ENCODE results near the gene VPS16.

The VPS16 gene

DNA sequence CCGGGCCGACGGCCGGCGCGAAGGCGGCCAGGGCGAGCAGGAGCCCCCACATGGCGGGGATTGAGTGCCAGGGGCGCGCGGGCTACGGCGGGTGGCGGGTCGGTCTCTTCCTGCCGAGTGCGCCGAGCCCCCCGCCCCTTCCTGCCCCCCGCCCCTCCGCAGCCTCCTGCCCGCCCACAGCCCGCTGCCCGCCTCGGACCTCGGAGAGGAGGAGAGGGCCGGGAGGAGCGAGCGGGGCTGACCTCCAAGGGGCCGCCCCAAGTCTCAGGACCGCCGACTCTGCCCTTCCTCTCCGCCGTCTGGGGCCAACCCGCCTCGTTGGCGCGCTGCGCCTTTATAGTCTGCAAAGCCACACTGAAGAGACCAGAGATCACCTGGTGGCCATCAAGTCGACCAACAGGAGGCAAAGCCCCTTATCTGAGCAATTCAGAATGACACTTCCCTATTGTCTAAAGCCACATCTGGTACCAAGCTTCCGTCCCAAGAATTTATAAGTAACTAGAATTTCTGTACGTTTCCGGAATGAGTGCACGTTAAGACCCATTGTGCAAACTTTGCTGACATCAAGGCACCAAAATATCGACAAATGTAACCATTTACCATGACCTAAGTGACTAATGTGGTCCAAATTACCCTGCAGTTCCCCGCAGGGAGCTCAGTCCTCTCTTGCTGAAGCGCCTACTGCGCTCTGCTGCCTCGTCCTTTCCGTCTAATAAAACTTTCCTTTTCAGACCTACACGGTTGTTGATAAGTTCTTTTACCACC is 39.8 kb upstream of the VPS16 start, which contains the start of gene CPXM1:
Gene CPXM1 (minus strand): TSS at position 107 of the 765 bp plus-strand sequence. CDS start 55 bp downstream, at position 52.
- H3K4me3 ChIP-seq (ENCODE audit: low read depth, low read length), result peak within 1 kb of the TSS; percentile 47
- in situ Hi-C loops (cut with HindIII; ENCODE audit: low sequenced_read_pairs), result no loop called here
- TF ChIP-seq, protein P1, sequence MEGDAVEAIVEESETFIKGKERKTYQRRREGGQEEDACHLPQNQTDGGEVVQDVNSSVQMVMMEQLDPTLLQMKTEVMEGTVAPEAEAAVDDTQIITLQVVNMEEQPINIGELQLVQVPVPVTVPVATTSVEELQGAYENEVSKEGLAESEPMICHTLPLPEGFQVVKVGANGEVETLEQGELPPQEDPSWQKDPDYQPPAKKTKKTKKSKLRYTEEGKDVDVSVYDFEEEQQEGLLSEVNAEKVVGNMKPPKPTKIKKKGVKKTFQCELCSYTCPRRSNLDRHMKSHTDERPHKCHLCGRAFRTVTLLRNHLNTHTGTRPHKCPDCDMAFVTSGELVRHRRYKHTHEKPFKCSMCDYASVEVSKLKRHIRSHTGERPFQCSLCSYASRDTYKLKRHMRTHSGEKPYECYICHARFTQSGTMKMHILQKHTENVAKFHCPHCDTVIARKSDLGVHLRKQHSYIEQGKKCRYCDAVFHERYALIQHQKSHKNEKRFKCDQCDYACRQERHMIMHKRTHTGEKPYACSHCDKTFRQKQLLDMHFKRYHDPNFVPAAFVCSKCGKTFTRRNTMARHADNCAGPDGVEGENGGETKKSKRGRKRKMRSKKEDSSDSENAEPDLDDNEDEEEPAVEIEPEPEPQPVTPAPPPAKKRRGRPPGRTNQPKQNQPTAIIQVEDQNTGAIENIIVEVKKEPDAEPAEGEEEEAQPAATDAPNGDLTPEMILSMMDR (IDR thresholded peaks at IDR 0.05; ENCODE audit: low read depth, low read length, missing control alignments), result no peak
- no peak for DNase-seq (ENCODE audit: low read depth)

DNA sequence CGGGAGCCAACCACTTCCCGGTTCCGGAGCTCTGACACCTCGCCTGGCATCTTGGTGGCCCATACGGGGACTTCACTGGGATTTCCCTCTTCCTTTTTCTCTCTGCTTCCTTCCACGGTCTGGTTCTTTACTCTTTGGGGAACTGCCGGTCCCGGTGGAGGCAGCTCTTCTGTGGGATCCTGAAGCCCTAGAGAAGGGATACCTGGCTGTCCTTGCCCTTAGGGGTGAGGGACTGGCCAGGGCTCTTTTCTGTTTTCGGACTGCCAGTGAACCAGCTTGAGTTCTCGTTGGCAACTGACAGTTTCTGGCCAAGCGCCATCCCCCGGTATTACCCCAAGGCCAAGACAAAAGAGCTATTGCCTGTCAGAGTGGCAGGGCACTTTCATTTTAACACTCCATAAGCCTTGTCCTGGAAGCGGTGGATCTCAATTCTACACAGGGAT is 39.2 kb upstream of the VPS16 start:
- DNase-seq (ENCODE audit: low read depth), result no peak
- H3K4me3 ChIP-seq (ENCODE audit: low read depth, low read length), result no peak overlapping the region
- in situ Hi-C loops (cut with HindIII; ENCODE audit: low sequenced_read_pairs), result no loop called here
- TF ChIP-seq, protein P1 (IDR thresholded peaks at IDR 0.05; ENCODE audit: low read depth, low read length, missing control alignments), result no peak

DNA sequence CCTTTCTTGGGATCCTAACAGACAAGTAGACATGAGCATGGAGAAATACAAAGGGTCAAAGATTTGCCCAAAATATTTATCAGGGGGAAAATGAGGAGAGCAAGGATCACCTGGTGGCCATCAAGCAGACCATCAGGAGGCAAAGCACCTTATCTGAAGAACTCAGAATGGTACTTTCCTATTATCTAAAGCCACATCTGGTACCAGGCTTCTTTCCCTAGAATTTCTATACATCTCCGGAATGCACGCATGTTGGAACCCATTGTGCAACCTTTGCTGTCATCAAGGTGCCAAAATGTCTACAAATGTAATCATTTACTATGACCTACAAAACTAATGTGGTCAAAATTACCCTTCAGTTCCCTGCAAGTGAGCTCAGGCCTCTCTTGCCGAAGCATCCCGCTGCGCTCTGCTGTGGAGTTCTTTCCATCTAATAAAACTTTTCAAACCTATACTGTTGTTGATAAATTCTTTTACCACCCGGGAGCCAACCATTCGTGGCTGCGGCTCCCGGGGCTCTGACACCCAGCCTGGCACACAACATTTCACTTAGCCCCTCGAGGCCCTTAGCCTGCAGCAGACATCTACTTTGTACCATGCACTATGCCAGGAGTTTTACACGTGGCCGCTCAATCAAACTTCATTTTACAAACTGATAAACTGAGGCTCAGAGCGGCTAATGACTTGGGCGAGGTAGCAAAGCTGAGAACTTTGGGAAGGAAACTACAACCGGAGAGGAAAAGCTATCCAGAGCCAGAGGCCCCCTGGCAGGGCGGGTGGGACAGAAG is 36.3 kb upstream of the VPS16 start:
- TF ChIP-seq, protein P1 (IDR thresholded peaks at IDR 0.05; ENCODE audit: low read depth, low read length, missing control alignments), result no peak
- no peak overlapping the region for H3K4me3 ChIP-seq (ENCODE audit: low read depth, low read length)
- DNase-seq (ENCODE audit: low read depth), result no peak
- in situ Hi-C loops (cut with HindIII; ENCODE audit: low sequenced_read_pairs), result no loop called here

DNA sequence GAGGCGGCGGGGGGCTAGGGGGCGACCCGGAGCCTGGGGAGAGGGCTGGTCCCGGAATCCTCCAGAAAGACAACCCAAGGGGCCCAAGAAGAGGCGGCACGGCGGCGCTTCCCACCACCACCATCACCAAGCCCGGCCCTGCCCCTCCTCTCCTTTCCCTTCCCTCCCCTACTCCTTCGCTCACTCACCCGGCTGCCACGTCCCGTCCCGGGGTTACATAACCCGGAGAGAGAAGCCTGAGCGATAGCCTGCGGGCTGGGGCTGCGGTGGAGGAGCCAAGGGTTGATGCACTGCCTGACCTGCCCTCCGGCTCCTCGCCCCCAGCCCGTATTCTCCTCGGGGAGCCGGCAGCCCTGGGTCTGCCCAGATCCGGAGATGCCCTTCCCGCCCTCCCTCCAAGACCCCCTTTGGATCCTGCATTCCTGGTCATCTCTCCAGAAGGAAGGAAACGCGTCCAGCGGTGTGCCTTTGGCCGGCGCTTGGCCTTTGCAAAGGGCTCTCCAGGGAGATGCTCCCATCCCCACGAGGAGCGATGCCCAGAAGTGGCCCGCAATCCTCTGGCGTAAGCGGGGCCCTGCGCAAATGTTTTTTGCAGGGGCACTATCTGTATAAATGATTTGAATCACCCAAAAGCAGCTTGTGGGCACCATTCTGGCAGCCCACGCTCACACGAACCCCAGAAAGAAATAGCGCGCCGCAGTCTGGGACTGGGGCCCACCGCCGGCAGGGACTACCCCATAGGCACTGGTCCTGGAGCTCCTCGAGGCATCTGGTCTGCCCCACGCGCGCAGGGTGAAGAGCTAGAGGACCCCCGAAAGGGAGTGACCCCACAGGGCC is 35.5 kb upstream of the VPS16 start:
- in situ Hi-C loops (cut with HindIII; ENCODE audit: low sequenced_read_pairs), result no loop called here
- no peak overlapping the region for H3K4me3 ChIP-seq (ENCODE audit: low read depth, low read length)
- no peak for DNase-seq (ENCODE audit: low read depth)
- TF ChIP-seq, protein P1 (IDR thresholded peaks at IDR 0.05; ENCODE audit: low read depth, low read length, missing control alignments), result no peak

DNA sequence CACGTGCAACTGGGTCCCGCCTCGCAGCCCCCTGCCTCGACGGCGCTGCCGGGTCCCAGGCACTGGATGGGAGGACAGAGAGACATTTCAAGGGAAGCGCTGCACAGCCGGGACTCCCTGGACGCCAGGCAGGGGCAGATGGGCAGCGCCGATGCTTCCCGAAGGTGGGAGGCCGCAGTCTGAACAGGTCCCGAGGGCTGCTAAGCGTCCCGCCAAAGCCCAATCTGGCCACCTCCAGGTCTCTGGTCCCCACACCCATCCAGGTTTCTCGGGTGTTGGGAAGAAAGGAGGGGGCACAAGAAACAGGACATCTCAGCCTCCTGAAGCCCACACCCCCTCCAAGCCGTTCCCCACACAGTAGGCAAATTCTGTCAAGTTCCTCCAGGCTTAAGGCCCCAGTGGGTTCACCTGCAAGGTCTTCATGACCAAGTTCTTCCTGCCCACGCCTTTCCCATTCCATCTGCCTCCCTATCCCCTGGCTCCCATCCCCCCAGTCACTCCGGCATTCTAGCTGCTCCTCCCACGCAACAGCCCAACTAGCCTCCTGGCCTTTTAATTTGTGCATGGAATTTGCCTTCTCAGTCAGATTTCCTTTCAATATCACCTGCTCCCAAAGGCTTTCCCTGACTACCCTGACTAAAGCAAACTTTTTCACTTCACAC is 34.7 kb upstream of the VPS16 start:
- TF ChIP-seq, protein P1 (IDR thresholded peaks at IDR 0.05; ENCODE audit: low read depth, low read length, missing control alignments), result no peak
- no peak overlapping the region for H3K4me3 ChIP-seq (ENCODE audit: low read depth, low read length)
- in situ Hi-C loops (cut with HindIII; ENCODE audit: low sequenced_read_pairs), result no loop called here
- no peak for DNase-seq (ENCODE audit: low read depth)

DNA sequence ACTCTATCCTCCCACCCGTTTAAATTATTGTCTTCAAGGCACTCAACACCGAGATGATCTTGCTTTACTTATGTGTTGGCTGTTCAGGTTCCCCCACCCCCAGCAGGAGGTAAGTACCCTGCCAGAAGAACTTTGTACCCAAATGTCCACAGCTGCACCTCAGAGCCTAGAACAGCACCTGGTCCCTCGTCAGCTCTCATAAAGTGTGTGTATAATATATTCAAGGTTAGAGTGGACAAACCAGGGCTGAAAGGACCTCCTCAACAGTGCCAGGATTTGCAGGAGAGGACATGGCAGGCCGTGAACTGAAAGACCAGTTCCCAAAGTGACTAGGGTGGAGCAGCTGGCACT is 34.2 kb upstream of the VPS16 start:
- TF ChIP-seq, protein P1 (IDR thresholded peaks at IDR 0.05; ENCODE audit: low read depth, low read length, missing control alignments), result no peak
- DNase-seq (ENCODE audit: low read depth), result no peak
- H3K4me3 ChIP-seq (ENCODE audit: low read depth, low read length), result no peak overlapping the region
- in situ Hi-C loops (cut with HindIII; ENCODE audit: low sequenced_read_pairs), result no loop called here

Data from astrocyte of the cerebellum (primary cell).